H1 (cell line): Measurements from ENCODE around the gene CRYBA4.

Experiments
- CTCF ChIP-seq, 3 experiments: IDR thresholded peaks; 1 replicate in 2 of 3; 2 replicates in 1 of 3; pipeline versions ENCODE4 v1.5.1 to v1.6.1; 2011; ENCODE audit warnings: low read length in 3 of 3, mild to moderate bottlenecking in 3 of 3, inconsistent platforms in 2 of 3, low read depth in 1 of 3, moderate library complexity in 1 of 3; ENCODE audit not compliant: insufficient read depth in 1 of 3; ENCODE audit errors: control extremely low read depth in 1 of 3
- EZH2 ChIP-seq: fragments of 200-600 bp; sonication (generic); IDR thresholded peaks from 2 replicates; pipeline ENCODE4 v1.7.1; 2012; ENCODE audit warnings: low read depth, mild to moderate bottlenecking, moderate library complexity, low read length, inconsistent platforms; ENCODE audit not compliant: severe bottlenecking
- JUN ChIP-seq: IDR thresholded peaks from 2 replicates; pipeline ENCODE4 v1.6.1; 2011; ENCODE audit warnings: low read depth, mild to moderate bottlenecking, improper control_type of control experiment, low read length
- KDM1A ChIP-seq: fragments of 200-600, 300-600 bp; sonication (generic); IDR thresholded peaks from 2 replicates; pipeline ENCODE4 v1.7.1; 2016; ENCODE audit warnings: mild to moderate bottlenecking, low read length, borderline replicate concordance
- SIN3A ChIP-seq, 2 experiments: IDR thresholded peaks in 1 of 2; conservative IDR thresholded peaks in 1 of 2; 2 replicates each; pipeline ENCODE4 v1.6.1; 2011 to 2012; ENCODE audit warnings: low read length in 2 of 2, improper control_type of control experiment in 1 of 2, low read depth in 1 of 2, mild to moderate bottlenecking in 1 of 2
- TEAD4 ChIP-seq: IDR thresholded peaks from 2 replicates; pipeline ENCODE4 v1.6.1; 2012; ENCODE audit warnings: low read depth, low read length, inconsistent platforms, mixed read lengths
- TF ChIP-seq, protein P1 (sequence below): IDR thresholded peaks from 2 replicates; pipeline ENCODE4 v1.6.1; 2012; ENCODE audit warnings: inconsistent platforms

DNA sequence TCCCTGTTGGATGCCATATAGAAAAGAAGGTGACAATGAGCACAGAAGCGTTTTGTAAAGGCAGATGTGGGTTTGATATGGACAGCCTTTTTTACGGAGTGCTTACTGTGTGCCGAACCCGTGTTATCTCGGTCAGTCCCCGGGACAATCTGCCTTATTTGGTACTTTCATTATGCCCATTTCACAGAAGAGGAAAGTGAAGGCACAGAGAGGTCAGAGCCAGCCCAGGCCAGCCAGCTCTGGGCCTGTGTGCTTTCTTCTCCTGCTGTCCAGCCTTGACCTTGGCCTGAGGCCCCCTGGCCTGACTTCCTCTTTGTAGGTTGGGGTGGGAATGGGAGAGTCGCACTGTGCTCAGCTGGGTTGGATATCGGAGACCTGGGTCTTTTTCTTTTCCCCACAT is 3.3 kb upstream of the CRYBA4 start:
- TF ChIP-seq CTCF (IDR thresholded peaks at IDR 0.05; ENCODE audit: control extremely low read depth in 1 of 3, insufficient read depth in 1 of 3, low read depth in 1 of 3, low read length in 3 of 3) (no peak), JUN (no peak), TEAD4 (no peak), SIN3A (conservative IDR thresholded peaks at IDR 0.05 in 1 of 2, IDR thresholded peaks at IDR 0.05 in 1 of 2; ENCODE audit: low read depth in 1 of 2, low read length in 2 of 2) (no peak), KDM1A (peak; percentile 95), EZH2 (no peak)
- TF ChIP-seq, protein P1, sequence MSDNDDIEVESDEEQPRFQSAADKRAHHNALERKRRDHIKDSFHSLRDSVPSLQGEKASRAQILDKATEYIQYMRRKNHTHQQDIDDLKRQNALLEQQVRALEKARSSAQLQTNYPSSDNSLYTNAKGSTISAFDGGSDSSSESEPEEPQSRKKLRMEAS: no peak
